GM12878 (cell line): Measurements from ENCODE around the gene PEX12.

Experiments
- EZH2 ChIP-seq: IDR thresholded peaks from 2 replicates; pipeline ENCODE4 v1.6.1; 2012; ENCODE audit warnings: low read depth, mild to moderate bottlenecking, control low read depth, inconsistent platforms, low read length, borderline replicate concordance; ENCODE audit not compliant: control insufficient read depth
- GABPA ChIP-seq: IDR thresholded peaks from 2 replicates; pipeline ENCODE4 v1.6.1; 2014; ENCODE audit warnings: antibody characterized with exemption, low read depth, mild to moderate bottlenecking, inconsistent platforms
- JUNB ChIP-seq: IDR thresholded peaks from 2 replicates; pipeline ENCODE4 v1.6.1; 2016; ENCODE audit warnings: antibody characterized with exemption, mild to moderate bottlenecking
- JUND ChIP-seq: IDR thresholded peaks from 2 replicates; pipeline ENCODE4 v1.6.1; 2012; ENCODE audit warnings: low read depth, mild to moderate bottlenecking, low read length, improper control_type of control experiment, moderate library complexity
- TAF1 ChIP-seq: IDR thresholded peaks from 2 replicates; pipeline ENCODE4 v1.6.1; 2011; ENCODE audit warnings: mild to moderate bottlenecking, low read depth, low read length, borderline replicate concordance
- ZNF24 ChIP-seq: fragments of 450-650 bp; IDR thresholded peaks from 2 replicates; pipeline ENCODE4 v1.6.1; 2017; ENCODE audit warnings: antibody characterized with exemption, mild to moderate bottlenecking
- TF ChIP-seq, protein P1 (sequence below), 3 experiments: IDR thresholded peaks in 2 of 3; conservative IDR thresholded peaks in 1 of 3; 2 replicates each; pipeline ENCODE4 v1.5.1; 2011; ENCODE audit warnings: low read depth in 3 of 3, low read length in 3 of 3, mild to moderate bottlenecking in 3 of 3, control low read depth in 2 of 3, moderate library complexity in 2 of 3, inconsistent platforms in 1 of 3, mixed read lengths in 1 of 3; ENCODE audit not compliant: control insufficient read depth in 2 of 3, insufficient read depth in 1 of 3; ENCODE audit errors: extremely low read depth in 1 of 3
- TF ChIP-seq, protein P2 (sequence below): IDR thresholded peaks from 2 replicates; pipeline ENCODE4 v1.6.1; 2012; ENCODE audit warnings: low read length, inconsistent platforms

DNA sequence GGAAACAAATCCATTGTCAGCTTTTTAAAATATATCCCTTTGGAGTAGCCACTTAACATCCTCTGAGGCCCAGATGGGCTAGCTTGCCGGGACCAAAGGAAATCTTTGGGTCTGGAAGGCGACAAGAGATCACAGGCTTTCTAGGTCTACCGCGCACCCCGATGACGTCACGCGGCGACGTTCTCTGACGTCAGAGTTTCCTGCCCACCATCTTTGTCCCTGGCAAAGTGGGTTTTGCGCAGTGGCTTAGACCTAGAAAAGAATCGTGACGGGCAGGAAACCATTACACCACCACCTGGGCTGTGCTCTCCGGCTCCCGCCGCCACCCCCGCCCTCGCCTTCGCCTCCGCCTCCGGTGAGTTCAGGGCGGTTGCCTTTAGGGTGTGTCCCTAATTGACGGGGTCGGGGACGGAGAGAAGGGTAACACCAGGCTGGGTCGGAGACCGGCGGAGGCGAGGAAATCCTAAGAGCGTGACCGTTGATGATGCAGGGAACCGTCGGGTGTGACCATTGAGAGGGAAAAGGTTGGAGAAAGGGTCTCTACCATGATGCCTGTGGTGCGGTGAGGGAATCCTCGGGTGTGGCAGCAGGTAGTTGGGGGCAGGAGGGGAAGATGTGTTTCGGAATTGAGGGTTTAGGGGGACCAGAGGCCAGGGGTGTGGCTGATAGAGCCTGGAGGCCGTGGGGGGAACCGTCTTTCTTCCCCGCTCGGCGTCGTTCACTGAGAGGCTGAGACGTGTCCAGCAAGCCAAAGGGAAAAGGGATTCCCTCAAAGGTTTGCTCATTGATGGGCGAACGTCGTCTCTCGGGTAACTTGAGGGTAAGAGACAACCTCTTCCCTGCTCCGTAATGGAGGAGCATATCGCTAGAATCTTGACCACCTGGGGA, 8.9 kb upstream of the PEX12 start, which contains the start of gene AP2B1:
- TF ChIP-seq, protein P1, sequence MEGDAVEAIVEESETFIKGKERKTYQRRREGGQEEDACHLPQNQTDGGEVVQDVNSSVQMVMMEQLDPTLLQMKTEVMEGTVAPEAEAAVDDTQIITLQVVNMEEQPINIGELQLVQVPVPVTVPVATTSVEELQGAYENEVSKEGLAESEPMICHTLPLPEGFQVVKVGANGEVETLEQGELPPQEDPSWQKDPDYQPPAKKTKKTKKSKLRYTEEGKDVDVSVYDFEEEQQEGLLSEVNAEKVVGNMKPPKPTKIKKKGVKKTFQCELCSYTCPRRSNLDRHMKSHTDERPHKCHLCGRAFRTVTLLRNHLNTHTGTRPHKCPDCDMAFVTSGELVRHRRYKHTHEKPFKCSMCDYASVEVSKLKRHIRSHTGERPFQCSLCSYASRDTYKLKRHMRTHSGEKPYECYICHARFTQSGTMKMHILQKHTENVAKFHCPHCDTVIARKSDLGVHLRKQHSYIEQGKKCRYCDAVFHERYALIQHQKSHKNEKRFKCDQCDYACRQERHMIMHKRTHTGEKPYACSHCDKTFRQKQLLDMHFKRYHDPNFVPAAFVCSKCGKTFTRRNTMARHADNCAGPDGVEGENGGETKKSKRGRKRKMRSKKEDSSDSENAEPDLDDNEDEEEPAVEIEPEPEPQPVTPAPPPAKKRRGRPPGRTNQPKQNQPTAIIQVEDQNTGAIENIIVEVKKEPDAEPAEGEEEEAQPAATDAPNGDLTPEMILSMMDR (IDR thresholded peaks at IDR 0.05 in 2 of 3, conservative IDR thresholded peaks at IDR 0.05 in 1 of 3; ENCODE audit: control insufficient read depth in 2 of 3, extremely low read depth in 1 of 3, insufficient read depth in 1 of 3, low read depth in 3 of 3, low read length in 3 of 3) = no peak; a peak in 1 of 6 replicates
- no peak for TF ChIP-seq EZH2
- TF ChIP-seq ZNF24 = no peak
- TF ChIP-seq GABPA = peak; percentile 81
- TF ChIP-seq, protein P2, sequence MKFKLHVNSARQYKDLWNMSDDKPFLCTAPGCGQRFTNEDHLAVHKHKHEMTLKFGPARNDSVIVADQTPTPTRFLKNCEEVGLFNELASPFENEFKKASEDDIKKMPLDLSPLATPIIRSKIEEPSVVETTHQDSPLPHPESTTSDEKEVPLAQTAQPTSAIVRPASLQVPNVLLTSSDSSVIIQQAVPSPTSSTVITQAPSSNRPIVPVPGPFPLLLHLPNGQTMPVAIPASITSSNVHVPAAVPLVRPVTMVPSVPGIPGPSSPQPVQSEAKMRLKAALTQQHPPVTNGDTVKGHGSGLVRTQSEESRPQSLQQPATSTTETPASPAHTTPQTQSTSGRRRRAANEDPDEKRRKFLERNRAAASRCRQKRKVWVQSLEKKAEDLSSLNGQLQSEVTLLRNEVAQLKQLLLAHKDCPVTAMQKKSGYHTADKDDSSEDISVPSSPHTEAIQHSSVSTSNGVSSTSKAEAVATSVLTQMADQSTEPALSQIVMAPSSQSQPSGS = peak; percentile 96
- TF ChIP-seq JUNB = peak; percentile 40; the same call in 1 of the 2 replicates
- peak; percentile 84 for TF ChIP-seq JUND
- peak; percentile 78 for TF ChIP-seq TAF1
